Measurements from ENCODE around the gene CD200R1.

DNA sequence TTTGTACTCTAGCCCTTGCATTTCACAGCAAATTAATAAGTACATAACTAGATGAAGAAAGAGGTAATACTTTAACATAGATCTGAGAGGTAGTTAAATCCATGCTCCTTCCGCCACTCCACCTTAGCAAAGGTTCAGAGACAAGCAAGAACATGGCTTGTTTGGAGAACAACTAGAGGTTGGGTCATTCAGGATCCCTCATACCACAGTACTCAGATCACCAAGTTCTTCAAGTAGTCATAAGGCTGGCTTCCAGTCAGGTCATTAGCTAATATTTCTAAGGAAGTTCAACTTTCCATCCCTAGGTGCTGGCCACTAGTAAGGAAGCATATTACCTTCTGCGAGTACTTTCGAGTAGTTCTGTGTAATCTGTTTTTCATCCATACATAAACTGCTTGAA, 44.1 kb downstream of the CD200R1 start:
- TF ChIP-seq EZH2phosphoT487 (IDR thresholded peaks at IDR 0.05; ENCODE audit: borderline replicate concordance, low read depth, low read length) = no peak
- TF ChIP-seq, protein P1, sequence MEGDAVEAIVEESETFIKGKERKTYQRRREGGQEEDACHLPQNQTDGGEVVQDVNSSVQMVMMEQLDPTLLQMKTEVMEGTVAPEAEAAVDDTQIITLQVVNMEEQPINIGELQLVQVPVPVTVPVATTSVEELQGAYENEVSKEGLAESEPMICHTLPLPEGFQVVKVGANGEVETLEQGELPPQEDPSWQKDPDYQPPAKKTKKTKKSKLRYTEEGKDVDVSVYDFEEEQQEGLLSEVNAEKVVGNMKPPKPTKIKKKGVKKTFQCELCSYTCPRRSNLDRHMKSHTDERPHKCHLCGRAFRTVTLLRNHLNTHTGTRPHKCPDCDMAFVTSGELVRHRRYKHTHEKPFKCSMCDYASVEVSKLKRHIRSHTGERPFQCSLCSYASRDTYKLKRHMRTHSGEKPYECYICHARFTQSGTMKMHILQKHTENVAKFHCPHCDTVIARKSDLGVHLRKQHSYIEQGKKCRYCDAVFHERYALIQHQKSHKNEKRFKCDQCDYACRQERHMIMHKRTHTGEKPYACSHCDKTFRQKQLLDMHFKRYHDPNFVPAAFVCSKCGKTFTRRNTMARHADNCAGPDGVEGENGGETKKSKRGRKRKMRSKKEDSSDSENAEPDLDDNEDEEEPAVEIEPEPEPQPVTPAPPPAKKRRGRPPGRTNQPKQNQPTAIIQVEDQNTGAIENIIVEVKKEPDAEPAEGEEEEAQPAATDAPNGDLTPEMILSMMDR (conservative IDR thresholded peaks at IDR 0.05; ENCODE audit: low read length) = no peak
